ENCODE results near the gene INPP5A. TPM values are rescaled to one million over a fixed set of nuclear protein-coding genes. Genes with fewer than 3 reads are reported as not detected.

Gene INPP5A
- total RNA-seq, 1 donor from 2014 or later: 103 TPM

GRCh38 chr10:132643709-132644526 is 106.3 kb downstream of the INPP5A start:
- no peak for DNase-seq (ENCODE audit: low spot score)

DNA sequence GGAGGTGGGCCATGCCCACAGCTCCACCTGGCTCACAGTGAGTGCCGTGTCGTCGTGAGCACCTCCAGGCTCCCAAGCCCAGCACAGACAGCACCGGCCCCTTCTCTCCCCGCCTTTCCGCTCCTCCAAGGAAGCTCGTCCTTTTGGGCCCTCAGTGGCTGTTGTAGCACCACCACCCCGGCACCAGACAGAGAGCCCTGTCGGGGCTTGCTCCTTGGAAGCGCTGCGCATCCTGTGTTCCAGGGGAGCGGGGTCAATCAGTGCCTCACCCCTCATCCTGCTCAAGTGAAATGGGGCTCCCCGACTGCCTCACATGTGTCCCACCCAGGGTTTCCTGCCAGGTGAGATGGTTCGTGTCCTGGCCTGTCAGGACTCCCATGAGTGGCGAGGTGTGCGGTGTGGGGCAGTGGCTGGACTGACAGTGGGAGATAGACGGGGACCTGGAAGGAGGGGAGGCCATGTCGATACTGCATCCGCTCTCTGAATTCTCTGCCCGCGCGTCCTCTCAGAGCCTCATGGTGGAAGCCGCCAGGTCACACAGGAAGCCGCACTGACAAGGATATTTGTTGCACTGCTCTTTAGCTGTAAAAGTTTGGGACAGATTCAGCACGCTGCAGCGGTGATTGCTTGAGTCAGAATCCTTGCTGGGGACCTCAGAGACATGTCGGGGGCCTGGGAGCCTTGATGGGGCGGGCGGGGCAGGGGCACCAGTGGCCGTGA is 107.1 kb downstream of the INPP5A start:
- no peak for DNase-seq (ENCODE audit: low spot score)

DNA sequence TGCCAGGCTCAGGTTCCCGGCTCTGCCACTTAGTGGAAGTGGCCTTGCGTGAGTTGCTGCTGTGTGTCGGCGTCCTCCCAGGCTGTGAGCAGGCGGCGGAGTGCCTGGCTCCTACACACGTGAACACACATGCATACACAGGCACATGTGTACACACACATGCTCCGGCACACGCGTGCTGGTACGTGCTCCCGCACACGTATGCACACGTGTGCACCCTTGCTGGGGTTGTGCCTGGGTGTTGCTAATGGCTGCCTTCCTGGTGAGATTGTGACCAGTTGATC is 107.6 kb downstream of the INPP5A start:
- no peak for DNase-seq (ENCODE audit: low spot score)

GRCh38 chr10:132645630-132646442 is 108.2 kb downstream of the INPP5A start:
- no peak for DNase-seq (ENCODE audit: low spot score)

- DNase-seq (ENCODE audit: low spot score): no peak
Measured at GRCh38 chr10:132646443-132647097, 109.0 kb downstream of the INPP5A start.

- no peak for DNase-seq (ENCODE audit: low spot score)
Measured at GRCh38 chr10:132647424-132647823, 109.8 kb downstream of the INPP5A start.

- DNase-seq (ENCODE audit: low spot score): no peak
Measured at GRCh38 chr10:132648072-132648850, 110.7 kb downstream of the INPP5A start.

DNA sequence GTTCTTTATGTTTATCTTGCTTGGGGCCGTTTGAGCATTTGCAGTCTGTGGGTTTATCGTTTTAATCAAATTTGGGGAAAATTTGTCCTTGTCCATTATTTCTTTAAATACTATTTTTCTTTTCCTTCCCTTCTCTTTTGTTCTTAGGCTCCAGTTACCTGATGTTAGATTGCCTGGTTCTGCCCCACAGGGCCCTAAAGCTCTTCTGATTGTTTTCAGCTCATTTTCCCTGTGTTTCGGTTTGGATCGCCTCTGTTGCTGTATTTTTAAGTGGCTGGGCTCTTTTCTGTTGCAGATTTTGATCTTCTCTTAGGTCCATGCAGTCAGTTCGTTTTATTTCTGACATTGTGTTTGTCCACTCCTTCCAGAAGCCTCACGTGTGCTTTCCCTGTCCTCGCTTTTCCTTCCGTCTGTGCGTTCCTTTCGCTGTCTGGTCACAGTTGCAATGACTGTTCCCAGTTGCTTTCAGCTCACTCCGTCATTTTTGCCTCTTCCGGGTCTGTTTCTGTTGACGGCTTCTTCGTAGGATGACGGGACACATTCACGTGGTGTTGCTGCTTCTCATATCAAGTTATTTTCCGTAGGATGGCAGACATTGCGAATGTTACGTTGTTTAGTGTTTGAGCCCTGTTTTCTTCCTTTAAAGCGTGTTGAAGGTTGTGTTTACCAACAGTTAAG is 111.4 kb downstream of the INPP5A start:
- no peak for DNase-seq (ENCODE audit: low spot score)

- no peak for DNase-seq (ENCODE audit: low spot score)
Measured at GRCh38 chr10:132649651-132650360, 112.2 kb downstream of the INPP5A start.

GRCh38 chr10:132650611-132651250 is 113.1 kb downstream of the INPP5A start:
- no peak for DNase-seq (ENCODE audit: low spot score)

GRCh38 chr10:132651511-132652029 is 114.0 kb downstream of the INPP5A start:
- DNase-seq (ENCODE audit: low spot score): no peak

GRCh38 chr10:132652446-132652845 is 114.9 kb downstream of the INPP5A start:
- no peak for DNase-seq (ENCODE audit: low spot score)

DNA sequence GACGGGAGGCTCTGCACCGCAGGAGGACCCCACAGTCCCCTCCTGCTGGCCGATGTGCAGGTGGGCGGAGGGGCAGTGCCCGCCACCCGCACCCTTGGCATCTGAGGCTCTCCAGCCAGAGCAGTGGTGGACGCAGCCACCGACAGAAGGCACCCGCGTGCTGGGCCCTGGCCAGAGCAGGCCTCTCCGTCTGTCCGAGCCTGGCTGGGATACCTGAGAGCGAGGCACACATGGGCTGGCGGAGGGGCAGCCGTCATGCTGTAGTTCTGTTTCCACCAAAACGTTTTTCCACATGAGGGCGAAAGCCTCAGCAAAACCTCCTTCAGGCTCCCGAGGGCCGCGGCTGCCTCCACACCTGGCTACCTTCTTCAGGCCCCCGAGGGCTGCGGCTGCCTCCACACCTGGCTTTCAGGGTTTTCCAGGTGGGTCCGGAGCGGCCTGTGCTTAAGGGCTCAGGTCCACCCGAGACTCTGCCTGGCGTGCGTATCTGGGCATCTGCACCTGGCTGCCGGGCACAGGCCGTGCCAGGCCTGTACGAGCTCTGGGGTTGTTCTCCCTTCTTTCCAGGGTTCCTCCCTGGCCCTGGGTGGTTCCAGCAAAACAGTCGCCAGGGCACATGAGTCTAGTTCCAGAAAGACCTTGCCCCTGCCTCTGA is 115.5 kb downstream of the INPP5A start:
- DNase-seq (ENCODE audit: low spot score): no peak

DNA sequence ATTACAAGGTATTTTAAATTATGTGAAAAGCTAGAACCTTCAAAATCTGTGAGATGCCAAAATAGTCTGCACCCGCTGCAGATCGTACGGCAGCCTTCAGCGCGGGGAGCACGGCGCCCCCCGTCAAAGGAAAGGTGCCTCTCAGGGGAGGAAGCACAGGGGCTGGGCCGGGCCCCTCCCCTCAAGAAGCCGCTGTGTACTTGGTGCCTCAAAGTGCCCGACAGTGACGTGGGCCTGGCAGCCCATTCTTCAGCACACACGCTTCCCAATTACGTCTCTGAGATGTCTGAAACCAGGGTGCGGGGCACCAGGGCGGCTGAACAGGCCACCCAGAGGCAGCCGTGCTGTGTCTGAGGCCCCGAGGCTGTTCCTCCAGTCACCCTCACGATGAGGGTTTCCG is 116.1 kb downstream of the INPP5A start:
- DNase-seq (ENCODE audit: low spot score): no peak

GRCh38 chr10:132654121-132654571 is 116.6 kb downstream of the INPP5A start:
- DNase-seq (ENCODE audit: low spot score): no peak

DNA sequence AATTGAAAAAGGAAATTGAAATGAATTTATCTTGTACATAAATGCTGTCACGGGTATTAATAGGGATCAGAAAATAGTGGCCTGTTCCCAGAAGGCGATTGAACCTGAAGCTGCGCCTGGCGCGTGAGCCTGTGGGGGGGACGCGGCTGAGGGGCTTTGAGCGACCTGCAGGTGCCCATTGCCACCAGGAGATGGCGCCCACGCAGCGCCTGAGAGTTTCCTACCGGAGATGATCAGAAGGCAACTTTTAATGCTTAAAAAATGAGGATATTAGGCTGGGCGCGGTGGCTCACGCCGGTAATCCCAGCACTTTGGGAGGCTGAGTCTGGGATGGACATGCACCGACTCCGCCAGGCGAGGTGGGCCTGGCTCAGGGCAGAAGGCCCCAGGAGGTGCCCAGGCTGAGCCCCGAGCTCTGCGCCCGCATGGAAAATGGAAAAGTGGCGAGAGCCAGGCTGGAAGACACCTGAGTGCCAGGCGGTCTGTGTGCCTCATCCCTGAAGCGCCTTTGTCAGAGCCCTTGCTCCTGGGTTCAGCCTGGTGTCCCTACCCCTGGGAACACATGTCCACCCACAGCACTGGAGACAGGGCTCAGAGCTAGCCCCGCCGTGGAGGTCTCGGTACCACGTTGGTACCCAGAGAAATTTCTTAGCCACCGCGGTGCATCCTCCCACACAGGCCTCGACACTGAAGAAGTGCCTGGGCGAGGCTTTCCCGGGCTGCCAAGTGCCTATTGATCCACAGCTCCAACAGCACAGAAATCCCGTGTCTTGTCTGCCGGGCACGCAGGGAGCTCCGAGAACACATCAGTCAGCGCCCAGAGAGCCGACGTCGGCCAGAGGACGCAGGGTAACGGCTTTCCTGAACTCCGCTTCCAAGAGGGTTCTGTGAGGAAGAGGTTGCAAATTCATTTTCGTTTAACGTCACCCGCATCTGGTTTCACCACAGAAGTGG is 117.4 kb downstream of the INPP5A start:
- peak; percentile 46 for DNase-seq (ENCODE audit: low spot score)

DNA sequence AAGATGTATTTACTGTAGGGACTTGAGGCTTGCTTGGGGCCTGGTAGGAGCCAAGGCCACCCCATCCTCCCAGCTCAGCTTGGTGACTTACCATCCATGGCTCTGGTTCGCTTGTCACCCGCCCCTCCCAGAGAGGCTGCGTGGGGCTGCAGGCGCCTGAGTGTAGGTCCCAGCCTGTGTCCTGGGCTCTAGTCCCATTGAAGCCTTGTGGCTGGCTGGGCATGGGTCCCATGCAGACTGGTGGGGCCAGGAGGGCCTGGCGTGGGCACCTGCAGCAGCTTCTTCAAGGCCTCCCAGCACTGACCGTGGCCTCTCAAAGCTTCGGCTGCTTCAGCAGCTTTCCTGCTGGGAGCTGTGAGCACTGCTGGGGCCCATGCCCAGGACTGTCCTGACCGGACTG is 118.1 kb downstream of the INPP5A start:
- no peak for DNase-seq (ENCODE audit: low spot score)

Data from umbilical cord (tissue), 2 donors.